SK-N-SH (cell line): ENCODE measurements around the gene KRTAP5-3. TPM values are rescaled to one million over a fixed set of nuclear protein-coding genes. Genes with fewer than 3 reads are reported as not detected.
"Not testable (repeated sequence)": the region's sequence is repeated elsewhere in the genome, so short reads cannot be mapped to it uniquely, and the experiment has no call there.

ENCODE experiments used
- CTCF ChIA-PET: fragments of 300-600, 350-600 bp; formaldehyde crosslinking; extraction: SDS; loops from one replicate; lab custom pipeline; 2021; lab: Yijun Ruan, JAX
- POLR2A ChIA-PET: fragments of 350-600 bp; sonication (Branson Sonifier 250); formaldehyde crosslinking; extraction: SDS; loops from one replicate; lab custom pipeline; 2020; ENCODE audit warnings: antibody characterized with exemption, inconsistent platforms; lab: Yijun Ruan, JAX
- DNase-seq: peaks from one replicate; pipeline ENCODE4 v3.0.0; 2012
- H2AFZ ChIP-seq: fragments of 200-600 bp; sonication (generic); 2 replicates; pipeline ENCODE4 v1.8.1; 2016; ENCODE audit warnings: antibody characterized with exemption, mild to moderate bottlenecking, low read depth
- H3F3A ChIP-seq: fragments of 200-600 bp; sonication (generic); replicated peaks from 2 replicates; pipeline ENCODE3; 2016; ENCODE audit warnings: antibody characterized with exemption, mild to moderate bottlenecking; ENCODE audit not compliant: insufficient read depth
- H3K27ac ChIP-seq, 2 experiments: fragments of 200-500 bp in 1 of 2; fragments of 200-600 bp in 1 of 2; sonication (Bioruptor generic) in 1 of 2; sonication (generic), shearing (Covaris generic) in 1 of 2; 2 replicates each; pipeline versions ENCODE4 v1.5.1 to v1.6.1; 2014 to 2016; ENCODE audit warnings: low read depth in 2 of 2, inconsistent platforms in 1 of 2, low read length in 1 of 2, mild to moderate bottlenecking in 1 of 2, mixed read lengths in 1 of 2
- H3K27me3 ChIP-seq: fragments of 200-600 bp; sonication (generic), shearing (Covaris generic); 2 replicates; pipeline ENCODE4 v1.6.1; 2016; ENCODE audit warnings: mixed run types; ENCODE audit not compliant: insufficient read depth
- H3K36me3 ChIP-seq, 2 experiments: fragments of 200-500 bp in 1 of 2; fragments of 200-600 bp in 1 of 2; sonication (Bioruptor generic) in 1 of 2; sonication (generic) in 1 of 2; replicated peaks in 1 of 2; 2 replicates each; pipeline versions ENCODE3 to v1.5.1; 2014 to 2016; ENCODE audit warnings: low read length in 1 of 2, mild to moderate bottlenecking in 1 of 2; ENCODE audit not compliant: insufficient read depth in 2 of 2, control insufficient read depth in 1 of 2
- H3K4me1 ChIP-seq, 2 experiments: fragments of 200-500 bp in 1 of 2; fragments of 200-600 bp in 1 of 2; sonication (Bioruptor generic) in 1 of 2; sonication (generic), shearing (Covaris generic) in 1 of 2; 2 replicates each; pipeline versions ENCODE4 v1.5.1 to v1.6.1; 2014 to 2016; ENCODE audit warnings: low read depth in 1 of 2, low read length in 1 of 2, mixed run types in 1 of 2; ENCODE audit not compliant: insufficient read depth in 2 of 2, control insufficient read depth in 1 of 2
- H3K4me2 ChIP-seq: fragments of 200-600 bp; sonication (generic), shearing (Covaris generic); 2 replicates; pipeline ENCODE4 v1.6.1; 2017; ENCODE audit warnings: mixed run types
- H3K4me3 ChIP-seq, 2 experiments: fragments of 200-500 bp in 1 of 2; fragments of 200-600 bp in 1 of 2; sonication (Bioruptor generic) in 1 of 2; sonication (generic), shearing (Covaris generic) in 1 of 2; 2 replicates each; pipeline versions ENCODE4 v1.5.1 to v1.8.1; 2014 to 2016; ENCODE audit warnings: low read depth in 2 of 2, inconsistent platforms in 1 of 2, low read length in 1 of 2, mild to moderate bottlenecking in 1 of 2, mixed read lengths in 1 of 2, moderate library complexity in 1 of 2
- H3K79me2 ChIP-seq: fragments of 200-600 bp; sonication (generic); 2 replicates; pipeline ENCODE4 v1.8.1; 2017; ENCODE audit warnings: mild to moderate bottlenecking; ENCODE audit not compliant: insufficient read depth
- H3K9ac ChIP-seq: fragments of 200-600 bp; sonication (generic); 2 replicates; pipeline ENCODE4 v1.6.1; 2017; ENCODE audit warnings: mixed run types
- H3K9me2 ChIP-seq: fragments of 200-600 bp; sonication (generic); 2 replicates; pipeline ENCODE4 v1.6.1; 2017; ENCODE audit warnings: mixed run types
- H3K9me3 ChIP-seq: fragments of 200-600 bp; sonication (generic); 2 replicates; pipeline ENCODE4 v1.6.1; 2017; ENCODE audit warnings: mixed run types, mild to moderate bottlenecking, moderate library complexity
- H4K20me1 ChIP-seq: fragments of 200-600 bp; sonication (generic); 2 replicates; pipeline ENCODE4 v1.6.1; 2017; ENCODE audit warnings: mild to moderate bottlenecking, mixed run types; ENCODE audit not compliant: insufficient read depth
- CHD2 ChIP-seq: fragments of 150-350 bp; IDR thresholded peaks from 2 replicates; pipeline ENCODE4 v1.6.1; 2018; ENCODE audit warnings: low read length; ENCODE audit not compliant: partially characterized antibody
- CTCF ChIP-seq: fragments of 200-600 bp; sonication (generic); IDR thresholded peaks from 2 replicates; pipeline ENCODE4 v1.6.1; 2017; ENCODE audit warnings: antibody characterized with exemption, mild to moderate bottlenecking, moderate library complexity
- EP300 ChIP-seq, 2 experiments: IDR thresholded peaks; 2 replicates each; pipeline versions ENCODE4 v1.4.0 to v1.6.1; 2012; ENCODE audit warnings: borderline replicate concordance in 1 of 2, low read depth in 1 of 2, low read length in 1 of 2
- FOSL2 ChIP-seq: IDR thresholded peaks from 2 replicates; pipeline ENCODE4 v1.4.0; 2012; ENCODE audit warnings: low read depth, mild to moderate bottlenecking, moderate library complexity, borderline replicate concordance
- GABPA ChIP-seq: IDR thresholded peaks from 2 replicates; pipeline ENCODE4 v1.4.0; 2012; ENCODE audit warnings: low read depth, mild to moderate bottlenecking
- IRF3 ChIP-seq: fragments of 150-350 bp; IDR thresholded peaks from 2 replicates; pipeline ENCODE4 v1.6.1; 2016; ENCODE audit warnings: mild to moderate bottlenecking, low read depth, low read length
- PBX3 ChIP-seq: IDR thresholded peaks from 2 replicates; pipeline ENCODE4; 2012
- RCOR1 ChIP-seq: fragments of 150-350 bp; IDR thresholded peaks from 2 replicates; pipeline ENCODE4 v1.6.1; 2017; ENCODE audit warnings: antibody characterized with exemption, low read length
- RFX5 ChIP-seq: IDR thresholded peaks from 2 replicates; pipeline ENCODE4 v1.6.1; 2012; ENCODE audit warnings: mild to moderate bottlenecking, improper control_type of control experiment, low read length
- SIN3A ChIP-seq: IDR thresholded peaks from 2 replicates; pipeline ENCODE4 v1.6.1; 2012; ENCODE audit warnings: low read depth, mild to moderate bottlenecking, low read length, moderate library complexity, borderline replicate concordance
- SMC3 ChIP-seq: IDR thresholded peaks from 2 replicates; pipeline ENCODE4 v1.6.1; 2012; ENCODE audit warnings: low read depth, low read length, improper control_type of control experiment
- TAF1 ChIP-seq: IDR thresholded peaks from 2 replicates; pipeline ENCODE4 v1.6.1; 2012; ENCODE audit warnings: low read depth, mild to moderate bottlenecking, low read length, moderate library complexity, borderline replicate concordance
- USF1 ChIP-seq: IDR thresholded peaks from 2 replicates; pipeline ENCODE4 v1.4.0; 2012; ENCODE audit warnings: low read depth, borderline replicate concordance
- WGBS: methylation state at CpG from one replicate; pipeline ENCODE4 v1.1.6; 2017; ENCODE audit warnings: low lambda C conversion rate; 5-methylcytosine and 5-hydroxymethylcytosine counted together
- polyA plus RNA-seq, 3 experiments: library from polyadenylated mRNA; depleted of rRNA; stranded (reverse); fragments of >200 nt; gene quantifications; 2 replicates each; pipeline ENCODE4 v1.2.3, GENCODE V29; 2012

KRTAP5-3 gene
- polyA plus RNA-seq, 1 of the 3 experiments (the other 2 are of a cell fraction), result not detected

- H4K20me1 ChIP-seq, result no peaks in the 10 kb centered on the region
- H3K9me2 ChIP-seq, result no peaks in the 10 kb centered on the region
- peaks cover 0 to 3% of the 10 kb centered on the region in 2 experiments; a peak in 1 of 4 replicates for H3K4me1 ChIP-seq
- POLR2A ChIA-PET, result no interaction called here
- H2AFZ ChIP-seq, result no peak overlapping the region
- H3K79me2 ChIP-seq, result no peaks in the 10 kb centered on the region
- 67% methylated on average over 24 of the region's 35 CpGs for WGBS
- H3K27ac ChIP-seq, result no peak overlapping the region
- DNase-seq, result peak; percentile 24
- H3K4me2 ChIP-seq, result no peak overlapping the region
- no peak for TF ChIP-seq RFX5
- no peak for TF ChIP-seq SIN3A
- TF ChIP-seq FOSL2, result no peak
- no peak for TF ChIP-seq TAF1
- TF ChIP-seq IRF3, result no peak
- TF ChIP-seq CHD2, result no peak
- TF ChIP-seq GABPA, result no peak
- TF ChIP-seq RCOR1, result no peak
- no peak for TF ChIP-seq PBX3
- TF ChIP-seq CTCF, result no peak
- TF ChIP-seq SMC3, result no peak
- TF ChIP-seq EP300 (IDR thresholded peaks at IDR 0.05; ENCODE audit: borderline replicate concordance in 1 of 2, low read depth in 1 of 2, low read length in 1 of 2), result no peak
- TF ChIP-seq USF1, result no peak
- no peaks in the 10 kb centered on the region for H3K36me3 ChIP-seq
- H3K9me3 ChIP-seq, result no peaks in the 10 kb centered on the region
- no peaks in the 10 kb centered on the region for H3K27me3 ChIP-seq
- no peak overlapping the region for H3K9ac ChIP-seq
- CTCF ChIA-PET, result interaction anchor here (0.6 to 9.9 kb wide), 8 partner anchors 8 to 505 kb away, joined by 3 to 277 read pairs (median 4); partner anchors contain the start of gene SYT8
- H3F3A ChIP-seq, result no peaks in the 10 kb centered on the region
- H3K4me3 ChIP-seq, result no peak overlapping the region
Measured at GRCh38 chr11:1647901-1648652, 39.8 kb upstream of the KRTAP5-3 start.

- H2AFZ ChIP-seq, H4K20me1 ChIP-seq, H3K4me3 ChIP-seq, DNase-seq, H3F3A ChIP-seq, H3K36me3 ChIP-seq, H3K4me2 ChIP-seq, H3K79me2 ChIP-seq, H3K9ac ChIP-seq, H3K4me1 ChIP-seq, POLR2A ChIA-PET, H3K27ac ChIP-seq, H3K27me3 ChIP-seq, H3K9me2 ChIP-seq, H3K9me3 ChIP-seq: not testable (repeated sequence)
- 68% methylated on average over 10 of the region's 10 CpGs for WGBS
- CTCF ChIA-PET, result interaction anchor here (0.8 to 9.8 kb wide), 6 partner anchors 17 to 510 kb away, joined by 3 to 73 read pairs (median 4); partner anchors contain the start of gene KRTAP5-5
Measured at GRCh38 chr11:1646540-1646939, 38.3 kb upstream of the KRTAP5-3 start.
